SK-N-SH (cell line): ENCODE data around the gene C11orf97.
"Not testable (repeated sequence)": the region's sequence is repeated elsewhere in the genome, so short reads cannot be mapped to it uniquely, and the experiment has no call there.

Experiments used
- CTCF ChIP-seq: fragments of 200-600 bp; sonication (generic); IDR thresholded peaks from 2 replicates; pipeline ENCODE4 v1.6.1; 2017; ENCODE audit warnings: antibody characterized with exemption, mild to moderate bottlenecking, moderate library complexity
- EZH2phosphoT487 ChIP-seq: fragments of 200-600 bp; sonication (generic); IDR thresholded peaks from 2 replicates; pipeline ENCODE4 v1.6.1; 2017; ENCODE audit warnings: low read depth, mixed run types, mild to moderate bottlenecking, antibody characterized with exemption, moderate library complexity, borderline replicate concordance
- FOXM1 ChIP-seq: IDR thresholded peaks from 2 replicates; pipeline ENCODE4 v1.4.0; 2012; ENCODE audit warnings: low read depth, mild to moderate bottlenecking
- MAX ChIP-seq: IDR thresholded peaks from 2 replicates; pipeline ENCODE4 v1.4.0; 2012; ENCODE audit warnings: low read depth
- NRF1 ChIP-seq: IDR thresholded peaks from 2 replicates; pipeline ENCODE4 v1.6.1; 2012; ENCODE audit warnings: low read depth, mild to moderate bottlenecking, low read length
- POLR2AphosphoS5 ChIP-seq: IDR thresholded peaks from 2 replicates; pipeline ENCODE4 v1.6.1; 2012; ENCODE audit warnings: low read depth, low read length
- RCOR1 ChIP-seq: fragments of 150-350 bp; IDR thresholded peaks from 2 replicates; pipeline ENCODE4 v1.6.1; 2017; ENCODE audit warnings: antibody characterized with exemption, low read length
- REST ChIP-seq: IDR thresholded peaks from 2 replicates; pipeline ENCODE4 v1.6.1; 2012; ENCODE audit warnings: mild to moderate bottlenecking, low read depth, low read length, moderate library complexity

GRCh38 chr11:94572975-94573374 lies 60.7 kb downstream of the C11orf97 start:
- not testable (repeated sequence) for TF ChIP-seq EZH2phosphoT487, CTCF, REST, MAX, FOXM1, POLR2AphosphoS5, RCOR1, NRF1
